ENCODE results near the gene POU6F2. TPM values are rescaled to one million over a fixed set of nuclear protein-coding genes. Genes with fewer than 3 reads are reported as not detected.

Gene POU6F2
- total and polyA plus RNA-seq, 2 of the 4 experiments (the other 2 are of a cell fraction): not detected

DNA sequence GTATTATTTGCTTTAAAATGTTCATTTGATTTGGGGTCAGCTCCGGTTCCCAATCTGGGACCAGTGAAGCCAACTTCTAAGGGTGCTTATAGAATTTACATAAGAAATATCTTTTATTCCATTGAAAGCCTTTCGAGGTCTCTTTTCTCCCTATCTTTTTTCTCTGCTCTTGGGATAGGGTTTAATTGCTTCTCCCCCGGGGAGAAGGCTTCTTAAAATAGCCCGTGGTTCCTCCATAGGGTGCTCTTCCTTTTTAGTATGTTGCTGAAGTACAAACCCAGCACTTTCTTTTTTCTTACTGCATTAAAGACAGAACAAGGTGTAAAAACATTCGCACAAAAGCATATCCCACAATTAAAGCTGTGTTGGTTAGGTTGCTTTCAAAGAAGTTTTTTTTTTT is 107.5 kb downstream of the POU6F2 start:
- H3K9me1 ChIP-seq (ENCODE audit: insufficient read depth, low read length): no peaks in the 10 kb centered on the region
- H4K8ac ChIP-seq (ENCODE audit: low read depth in 2 of 2, low read length in 2 of 2): no peak overlapping the region
- WGBS, 2 experiments (ENCODE audit: extremely low coverage in 2 of 2, insufficient read length in 1 of 2): no CpG with 5 or more reads among the region's 5 CpGs
- no peak overlapping the region for H3K18ac ChIP-seq (ENCODE audit: low read depth, low read length)
- TF ChIP-seq CHD1 (IDR thresholded peaks at IDR 0.05; ENCODE audit: low read depth, low read length) (no peak), SMC3 (IDR thresholded peaks at IDR 0.05; ENCODE audit: low read depth, low read length) (no peak), CEBPB (IDR thresholded peaks at IDR 0.05; ENCODE audit: low read depth, low read length) (no peak), POLR2A (IDR thresholded peaks at IDR 0.05; ENCODE audit: low read depth, low read length) (no peak), RCOR1 (IDR thresholded peaks at IDR 0.05; ENCODE audit: insufficient replicate concordance, low read length) (no peak), MAZ (IDR thresholded peaks at IDR 0.05; ENCODE audit: borderline replicate concordance, low read depth, low read length) (no peak), MXI1 (IDR thresholded peaks at IDR 0.05; ENCODE audit: borderline replicate concordance, low read depth, low read length) (no peak), NFE2L2 (IDR thresholded peaks at IDR 0.05; ENCODE audit: low read depth, low read length) (no peak), RAD21 (IDR thresholded peaks at IDR 0.05; ENCODE audit: low read length) (no peak), RFX5 (IDR thresholded peaks at IDR 0.05; ENCODE audit: low read depth, low read length) (no peak), BHLHE40 (IDR thresholded peaks at IDR 0.05; ENCODE audit: low read depth, low read length) (no peak), MAFK (IDR thresholded peaks at IDR 0.05; ENCODE audit: low read depth, low read length) (no peak), FOS (IDR thresholded peaks at IDR 0.05; ENCODE audit: low read depth, low read length) (no peak)
- TF ChIP-seq, protein P1, sequence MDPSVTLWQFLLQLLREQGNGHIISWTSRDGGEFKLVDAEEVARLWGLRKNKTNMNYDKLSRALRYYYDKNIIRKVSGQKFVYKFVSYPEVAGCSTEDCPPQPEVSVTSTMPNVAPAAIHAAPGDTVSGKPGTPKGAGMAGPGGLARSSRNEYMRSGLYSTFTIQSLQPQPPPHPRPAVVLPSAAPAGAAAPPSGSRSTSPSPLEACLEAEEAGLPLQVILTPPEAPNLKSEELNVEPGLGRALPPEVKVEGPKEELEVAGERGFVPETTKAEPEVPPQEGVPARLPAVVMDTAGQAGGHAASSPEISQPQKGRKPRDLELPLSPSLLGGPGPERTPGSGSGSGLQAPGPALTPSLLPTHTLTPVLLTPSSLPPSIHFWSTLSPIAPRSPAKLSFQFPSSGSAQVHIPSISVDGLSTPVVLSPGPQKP (IDR thresholded peaks at IDR 0.05; ENCODE audit: borderline replicate concordance, low read depth, low read length): no peak
- TF ChIP-seq, protein P2, sequence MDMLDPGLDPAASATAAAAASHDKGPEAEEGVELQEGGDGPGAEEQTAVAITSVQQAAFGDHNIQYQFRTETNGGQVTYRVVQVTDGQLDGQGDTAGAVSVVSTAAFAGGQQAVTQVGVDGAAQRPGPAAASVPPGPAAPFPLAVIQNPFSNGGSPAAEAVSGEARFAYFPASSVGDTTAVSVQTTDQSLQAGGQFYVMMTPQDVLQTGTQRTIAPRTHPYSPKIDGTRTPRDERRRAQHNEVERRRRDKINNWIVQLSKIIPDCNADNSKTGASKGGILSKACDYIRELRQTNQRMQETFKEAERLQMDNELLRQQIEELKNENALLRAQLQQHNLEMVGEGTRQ (IDR thresholded peaks at IDR 0.05; ENCODE audit: low read depth, low read length): no peak
- TF ChIP-seq, protein P3, sequence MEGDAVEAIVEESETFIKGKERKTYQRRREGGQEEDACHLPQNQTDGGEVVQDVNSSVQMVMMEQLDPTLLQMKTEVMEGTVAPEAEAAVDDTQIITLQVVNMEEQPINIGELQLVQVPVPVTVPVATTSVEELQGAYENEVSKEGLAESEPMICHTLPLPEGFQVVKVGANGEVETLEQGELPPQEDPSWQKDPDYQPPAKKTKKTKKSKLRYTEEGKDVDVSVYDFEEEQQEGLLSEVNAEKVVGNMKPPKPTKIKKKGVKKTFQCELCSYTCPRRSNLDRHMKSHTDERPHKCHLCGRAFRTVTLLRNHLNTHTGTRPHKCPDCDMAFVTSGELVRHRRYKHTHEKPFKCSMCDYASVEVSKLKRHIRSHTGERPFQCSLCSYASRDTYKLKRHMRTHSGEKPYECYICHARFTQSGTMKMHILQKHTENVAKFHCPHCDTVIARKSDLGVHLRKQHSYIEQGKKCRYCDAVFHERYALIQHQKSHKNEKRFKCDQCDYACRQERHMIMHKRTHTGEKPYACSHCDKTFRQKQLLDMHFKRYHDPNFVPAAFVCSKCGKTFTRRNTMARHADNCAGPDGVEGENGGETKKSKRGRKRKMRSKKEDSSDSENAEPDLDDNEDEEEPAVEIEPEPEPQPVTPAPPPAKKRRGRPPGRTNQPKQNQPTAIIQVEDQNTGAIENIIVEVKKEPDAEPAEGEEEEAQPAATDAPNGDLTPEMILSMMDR (conservative IDR thresholded peaks at IDR 0.05; ENCODE audit: low read depth, low read length): no peak
- no peak overlapping the region for H4K91ac ChIP-seq (ENCODE audit: insufficient read depth, low read depth, low read length)
- BruUV-seq (replicated peaks): no TSS peak
- no peak overlapping the region for H2BK5ac ChIP-seq (ENCODE audit: low read depth, low read length, poor library complexity, severe bottlenecking)
- H2AK5ac ChIP-seq (ENCODE audit: low read depth, low read length): no peak overlapping the region
- no peaks in the 10 kb centered on the region for H3K4me1 ChIP-seq (ENCODE audit: control insufficient read depth, insufficient read depth, low read length)
- H2BK120ac ChIP-seq (ENCODE audit: low read depth, low read length): no peak overlapping the region
- no peak overlapping the region for H3K4ac ChIP-seq (ENCODE audit: low read depth, low read length)
- dilution Hi-C loops (cut with HindIII; ENCODE audit: low sequenced_read_pairs, unreplicated experiment) (no loop called here), in situ Hi-C loops (cut with MboI; ENCODE audit: low sequenced_read_pairs) (no loop called here), intact Hi-C loops (cut with micrococcal nuclease) (no loop called here)
- no peak overlapping the region for H3K14ac ChIP-seq (replicated peaks; ENCODE audit: low read depth, low read length)
- H3K4me3 ChIP-seq (ENCODE audit: insufficient read depth, low read depth, low read length): no peak overlapping the region
- H3K79me1 ChIP-seq (ENCODE audit: low read depth in 1 of 2, low read length in 2 of 2): no peaks in the 10 kb centered on the region
- H3K56ac ChIP-seq (ENCODE audit: extremely low read depth, insufficient read depth, low read length): no peak overlapping the region
- no peak overlapping the region for H4K5ac ChIP-seq (ENCODE audit: low read depth, low read length)
- POLR2A ChIA-PET (ENCODE audit: unreplicated experiment): no interaction called here
- no peak overlapping the region for H2AK9ac ChIP-seq (replicated peaks; ENCODE audit: low read depth, low read length, poor library complexity)
- no peak for DNase-seq
- no peak overlapping the region for H2BK15ac ChIP-seq (ENCODE audit: low read depth, low read length)
- no peak for ATAC-seq (ENCODE audit: low read depth)
- CTCF ChIA-PET: no interaction called here
- H2BK20ac ChIP-seq (ENCODE audit: low read depth, low read length): no peak overlapping the region
- no peak overlapping the region for H2AFZ ChIP-seq (replicated peaks; ENCODE audit: low read length, poor library complexity)
- no peak overlapping the region for H3K23ac ChIP-seq (ENCODE audit: low read depth, low read length)
- no peaks in the 10 kb centered on the region for H3K9me3 ChIP-seq (ENCODE audit: control insufficient read depth, insufficient read depth, low read length)
- no peak overlapping the region for H3K27ac ChIP-seq (ENCODE audit: insufficient read depth, low read length)
- no peak overlapping the region for H3K4me2 ChIP-seq (ENCODE audit: low read depth, low read length)
- no peaks in the 10 kb centered on the region for H3K36me3 ChIP-seq (ENCODE audit: control insufficient read depth, insufficient read depth, low read length)
- no peak overlapping the region for H3K9ac ChIP-seq (ENCODE audit: low read depth, low read length)
- no peaks in the 10 kb centered on the region for H3K27me3 ChIP-seq (ENCODE audit: control insufficient read depth, insufficient read depth, low read length)
- no peaks in the 10 kb centered on the region for H4K20me1 ChIP-seq (ENCODE audit: insufficient read depth, low read length)

Data from IMR-90 (cell line).